ENCODE results near the gene CHD9.
A peak's percentile ranks its signal among the peaks of the same experiment; 100 is the strongest.

Gene CHD9

DNA sequence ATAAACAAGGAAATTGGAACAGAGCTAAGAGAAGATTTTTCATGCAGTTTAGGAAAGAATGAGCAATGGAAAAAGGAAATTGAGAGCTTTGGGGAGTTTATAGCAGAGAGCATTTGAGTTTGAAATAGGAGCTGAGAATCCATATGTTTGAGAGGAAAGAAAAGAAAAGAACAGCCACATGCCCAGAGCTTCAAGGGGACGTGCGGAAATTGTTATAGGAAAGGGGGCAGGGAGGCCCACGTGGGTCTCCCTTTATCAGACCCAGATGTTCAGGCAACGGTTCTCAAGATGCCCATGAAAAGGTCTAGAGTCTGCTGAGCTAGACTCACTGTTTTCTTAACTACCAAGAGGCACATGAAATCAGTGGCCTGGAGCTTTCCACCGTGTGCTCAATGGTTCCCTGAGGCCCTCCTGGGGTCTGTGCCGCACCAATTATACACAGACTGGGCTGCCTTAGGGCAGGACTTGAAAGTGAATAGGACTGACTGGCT is 31.2 kb downstream of the CHD9 start:
- Histone ChIP-seq H3K4me3 (ENCODE audit: low read depth, low read length, poor library complexity, severe bottlenecking) (no peak overlapping the region), H3F3A (ENCODE audit: insufficient read depth, low read length) (no peaks in the 10 kb centered on the region), H2AFZ (ENCODE audit: low read length) (no peak overlapping the region), H3K27ac (ENCODE audit: low read depth, low read length, poor library complexity, severe bottlenecking) (peak overlapping the region; percentile 38), H3K9me2 (ENCODE audit: low read depth, low read length) (no peaks in the 10 kb centered on the region), H3K9me3 (ENCODE audit: low read length) (no peaks in the 10 kb centered on the region), H3K9ac (ENCODE audit: low read length) (no peak overlapping the region), H3K4me2 (ENCODE audit: low read length) (no peak overlapping the region), H3K4me1 (ENCODE audit: insufficient read depth, low read length, severe bottlenecking) (peaks cover 29% of the 10 kb centered on the region), H3K36me3 (ENCODE audit: insufficient read depth, low read length) (no peaks in the 10 kb centered on the region; the same call in 1 of the 2 replicates), H3K27me3 (ENCODE audit: insufficient read depth, low read length) (no peaks in the 10 kb centered on the region), H4K20me1 (ENCODE audit: insufficient read depth, low read length) (no peaks in the 10 kb centered on the region), H3K79me2 (ENCODE audit: insufficient read depth, low read length) (peaks cover 3% of the 10 kb centered on the region)
- TF ChIP-seq EZH2 (IDR thresholded peaks at IDR 0.05; ENCODE audit: borderline replicate concordance, low read length), result no peak
- TF ChIP-seq, protein P1, sequence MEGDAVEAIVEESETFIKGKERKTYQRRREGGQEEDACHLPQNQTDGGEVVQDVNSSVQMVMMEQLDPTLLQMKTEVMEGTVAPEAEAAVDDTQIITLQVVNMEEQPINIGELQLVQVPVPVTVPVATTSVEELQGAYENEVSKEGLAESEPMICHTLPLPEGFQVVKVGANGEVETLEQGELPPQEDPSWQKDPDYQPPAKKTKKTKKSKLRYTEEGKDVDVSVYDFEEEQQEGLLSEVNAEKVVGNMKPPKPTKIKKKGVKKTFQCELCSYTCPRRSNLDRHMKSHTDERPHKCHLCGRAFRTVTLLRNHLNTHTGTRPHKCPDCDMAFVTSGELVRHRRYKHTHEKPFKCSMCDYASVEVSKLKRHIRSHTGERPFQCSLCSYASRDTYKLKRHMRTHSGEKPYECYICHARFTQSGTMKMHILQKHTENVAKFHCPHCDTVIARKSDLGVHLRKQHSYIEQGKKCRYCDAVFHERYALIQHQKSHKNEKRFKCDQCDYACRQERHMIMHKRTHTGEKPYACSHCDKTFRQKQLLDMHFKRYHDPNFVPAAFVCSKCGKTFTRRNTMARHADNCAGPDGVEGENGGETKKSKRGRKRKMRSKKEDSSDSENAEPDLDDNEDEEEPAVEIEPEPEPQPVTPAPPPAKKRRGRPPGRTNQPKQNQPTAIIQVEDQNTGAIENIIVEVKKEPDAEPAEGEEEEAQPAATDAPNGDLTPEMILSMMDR (IDR thresholded peaks at IDR 0.05; ENCODE audit: low read length), result no peak

DNA sequence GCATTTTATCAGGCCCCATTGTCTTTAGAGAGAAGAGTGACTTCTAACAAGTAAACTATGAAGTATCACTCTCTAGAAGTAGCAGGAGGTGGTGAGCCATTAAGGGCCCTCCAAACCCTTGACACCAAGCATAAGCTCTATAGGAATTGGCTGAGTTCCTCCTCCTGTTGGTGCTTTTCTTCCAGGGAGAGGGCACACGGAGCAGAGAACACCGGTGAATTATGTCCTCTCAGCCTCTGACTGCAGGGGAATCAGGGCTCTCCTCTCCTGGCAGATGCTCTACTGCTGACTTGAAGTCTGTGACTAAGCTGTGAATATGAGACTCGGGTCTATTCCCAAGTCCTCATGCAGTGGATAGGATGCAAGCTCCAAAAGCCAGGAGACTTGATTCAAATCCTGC is 32.3 kb downstream of the CHD9 start:
- H3K9me3 ChIP-seq (ENCODE audit: low read length), result no peaks in the 10 kb centered on the region
- no peaks in the 10 kb centered on the region for H3K79me2 ChIP-seq (ENCODE audit: insufficient read depth, low read length)
- no peaks in the 10 kb centered on the region for H3K27me3 ChIP-seq (ENCODE audit: insufficient read depth, low read length)
- no peaks in the 10 kb centered on the region for H4K20me1 ChIP-seq (ENCODE audit: insufficient read depth, low read length)
- TF ChIP-seq EZH2 (IDR thresholded peaks at IDR 0.05; ENCODE audit: borderline replicate concordance, low read length), result no peak
- TF ChIP-seq, protein P1 (IDR thresholded peaks at IDR 0.05; ENCODE audit: low read length), result no peak
- no peak overlapping the region for H3K4me2 ChIP-seq (ENCODE audit: low read length)
- no peak overlapping the region for H3K9ac ChIP-seq (ENCODE audit: low read length)
- H3K4me1 ChIP-seq (ENCODE audit: insufficient read depth, low read length, severe bottlenecking), result peaks cover 37% of the 10 kb centered on the region
- no peaks in the 10 kb centered on the region; the same call in 1 of the 2 replicates for H3K36me3 ChIP-seq (ENCODE audit: insufficient read depth, low read length)
- no peaks in the 10 kb centered on the region for H3K9me2 ChIP-seq (ENCODE audit: low read depth, low read length)
- H3K27ac ChIP-seq (ENCODE audit: low read depth, low read length, poor library complexity, severe bottlenecking), result no peak overlapping the region
- no peaks in the 10 kb centered on the region for H3F3A ChIP-seq (ENCODE audit: insufficient read depth, low read length)
- H3K4me3 ChIP-seq (ENCODE audit: low read depth, low read length, poor library complexity, severe bottlenecking), result no peak overlapping the region
- H2AFZ ChIP-seq (ENCODE audit: low read length), result no peak overlapping the region

DNA sequence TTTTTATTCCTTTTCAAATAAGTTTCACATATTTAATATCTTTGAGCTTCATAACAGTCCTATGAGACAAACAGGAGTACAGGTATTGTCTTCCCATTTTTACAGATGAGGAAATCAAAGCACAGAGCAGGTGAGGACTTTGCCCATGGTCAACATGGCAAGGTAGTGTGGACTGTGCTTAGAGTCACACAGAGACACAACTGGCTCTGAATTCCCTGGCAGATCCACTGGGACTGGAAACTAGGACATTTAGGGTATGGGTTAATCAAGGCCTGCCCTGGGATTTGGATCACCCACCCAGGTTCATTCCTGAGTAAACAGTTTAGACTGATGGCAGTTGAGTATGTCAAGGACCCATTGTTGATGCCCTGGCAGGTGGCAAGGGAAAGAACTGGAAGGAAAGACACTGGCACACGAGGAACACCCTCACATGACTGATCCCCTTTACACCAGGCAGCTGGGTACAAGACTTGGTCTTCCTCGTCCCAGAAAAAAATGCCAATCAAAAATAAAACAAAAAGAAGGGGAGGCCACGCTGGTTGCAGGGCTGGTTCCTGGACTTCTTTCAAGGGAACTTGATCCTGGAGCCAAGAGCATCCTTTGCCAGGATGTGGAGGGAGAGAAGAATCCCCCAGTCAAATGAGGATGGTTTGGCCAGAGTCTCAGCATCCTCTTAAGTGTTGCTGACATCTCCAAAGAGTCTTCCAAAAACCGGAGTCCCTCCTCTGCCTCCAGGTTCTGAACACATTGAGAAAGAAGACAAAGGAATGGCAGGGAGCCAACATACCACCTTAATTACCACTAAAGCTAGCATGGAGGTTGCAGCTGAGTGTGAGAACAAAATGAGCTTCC is 34.9 kb downstream of the CHD9 start:
- no peak overlapping the region for H3K4me3 ChIP-seq (ENCODE audit: low read depth, low read length, poor library complexity, severe bottlenecking)
- no peaks in the 10 kb centered on the region for H3K79me2 ChIP-seq (ENCODE audit: insufficient read depth, low read length)
- H3K9me3 ChIP-seq (ENCODE audit: low read length), result no peaks in the 10 kb centered on the region
- peak overlapping the region; percentile 61 for H3K27ac ChIP-seq (ENCODE audit: low read depth, low read length, poor library complexity, severe bottlenecking)
- H3K9me2 ChIP-seq (ENCODE audit: low read depth, low read length), result no peaks in the 10 kb centered on the region
- no peaks in the 10 kb centered on the region for H4K20me1 ChIP-seq (ENCODE audit: insufficient read depth, low read length)
- H3F3A ChIP-seq (ENCODE audit: insufficient read depth, low read length), result no peaks in the 10 kb centered on the region
- no peaks in the 10 kb centered on the region for H3K27me3 ChIP-seq (ENCODE audit: insufficient read depth, low read length)
- TF ChIP-seq, protein P1 (IDR thresholded peaks at IDR 0.05; ENCODE audit: low read length), result no peak
- TF ChIP-seq EZH2 (IDR thresholded peaks at IDR 0.05; ENCODE audit: borderline replicate concordance, low read length), result no peak
- no peaks in the 10 kb centered on the region; the same call in 1 of the 2 replicates for H3K36me3 ChIP-seq (ENCODE audit: insufficient read depth, low read length)
- H2AFZ ChIP-seq (ENCODE audit: low read length), result no peak overlapping the region
- no peak overlapping the region; the same call in 1 of the 2 replicates for H3K4me2 ChIP-seq (ENCODE audit: low read length)
- no peak overlapping the region for H3K9ac ChIP-seq (ENCODE audit: low read length)
- peaks cover 48% of the 10 kb centered on the region for H3K4me1 ChIP-seq (ENCODE audit: insufficient read depth, low read length, severe bottlenecking)

All from OCI-LY1 (cell line).